Testis (tissue), 2 donors: ENCODE measurements around the gene ABCB11.

Experiments used
- CTCF ChIP-seq, 3 experiments: fragments of 450-650 bp in 2 of 3; fragments of 200-600 bp in 1 of 3; sonication (generic) in 1 of 3; IDR thresholded peaks; one replicate each; pipeline ENCODE4 v1.5.1; 2016 to 2019; ENCODE audit warnings: antibody characterized with exemption in 3 of 3, mild to moderate bottlenecking in 2 of 3, moderate library complexity in 1 of 3
- POLR2A ChIP-seq: fragments of 450-650 bp; IDR thresholded peaks from one replicate; pipeline ENCODE4 v1.6.1; 2017; ENCODE audit warnings: antibody characterized with exemption, mild to moderate bottlenecking, moderate library complexity

GRCh38 chr2:169071455-169071854, 40.3 kb upstream of the ABCB11 start:
- TF ChIP-seq POLR2A (no peak), CTCF (IDR thresholded peaks at IDR 0.05) (no peak)
